Tongue (tissue), 2 donors: Measurements from ENCODE around the gene MEGF10. TPM values are rescaled to one million over a fixed set of nuclear protein-coding genes. Genes with fewer than 3 reads are reported as not detected.
A peak's percentile ranks its signal among the peaks of the same experiment; 100 is the strongest.
"Not testable (repeated sequence)": the region's sequence is repeated elsewhere in the genome, so short reads cannot be mapped to it uniquely, and the experiment has no call there.

Experiments used
- DNase-seq: peaks from one replicate; pipeline ENCODE4 v3.0.0-alpha.2; 2015
- total RNA-seq: library from RNA; depleted of rRNA; stranded (reverse); fragments of >200 nt; gene quantifications from one replicate; pipeline ENCODE4 v1.2.3, GENCODE V29; 2014

The MEGF10 gene
- total RNA-seq = 59.6 TPM

- DNase-seq = peak; percentile 95
Measured at GRCh38 chr5:127290019-127290945, at the start of gene MEGF10. Gene MEGF10, plus strand, starts transcription at chr5:127290796. Its CDS starts 40,513 bp downstream, at chr5:127331309.

GRCh38 chr5:127243011-127243410 lies 47.6 kb upstream of the MEGF10 start:
- DNase-seq = no peak

- no peak for DNase-seq
Measured at GRCh38 chr5:127254729-127255284, 35.8 kb upstream of the MEGF10 start.

GRCh38 chr5:127256886-127257597 lies 33.6 kb upstream of the MEGF10 start:
- no peak for DNase-seq

GRCh38 chr5:127260686-127261085 lies 29.9 kb upstream of the MEGF10 start:
- DNase-seq = no peak

- not testable (repeated sequence) for DNase-seq
Measured at GRCh38 chr5:127265473-127265872, 25.1 kb upstream of the MEGF10 start.

GRCh38 chr5:127268342-127268741 lies 22.3 kb upstream of the MEGF10 start:
- not testable (repeated sequence) for DNase-seq

- not testable (repeated sequence) for DNase-seq
Measured at GRCh38 chr5:127270713-127271112, 19.9 kb upstream of the MEGF10 start.

- DNase-seq = no peak
Measured at GRCh38 chr5:127275641-127276193, 14.9 kb upstream of the MEGF10 start.

- DNase-seq = no peak
Measured at GRCh38 chr5:127280491-127281220, 9.9 kb upstream of the MEGF10 start.

- DNase-seq = no peak
Measured at GRCh38 chr5:127281609-127282008, 9.0 kb upstream of the MEGF10 start.

- no peak for DNase-seq
Measured at GRCh38 chr5:127288676-127289075, 1.9 kb upstream of the MEGF10 start.

GRCh38 chr5:127290946-127291693 lies 524 bp downstream of the MEGF10 start:
- DNase-seq = peak; percentile 55

GRCh38 chr5:127292030-127292735 lies 1.6 kb downstream of the MEGF10 start:
- DNase-seq = no peak

GRCh38 chr5:127293373-127293772 lies 2.8 kb downstream of the MEGF10 start:
- no peak for DNase-seq

GRCh38 chr5:127294829-127295228 lies 4.2 kb downstream of the MEGF10 start:
- no peak for DNase-seq

GRCh38 chr5:127295454-127295853 lies 4.9 kb downstream of the MEGF10 start:
- no peak for DNase-seq

GRCh38 chr5:127296321-127296720 lies 5.7 kb downstream of the MEGF10 start:
- no peak for DNase-seq

- not testable (repeated sequence) for DNase-seq
Measured at GRCh38 chr5:127296894-127297293, 6.3 kb downstream of the MEGF10 start.

- no peak for DNase-seq
Measured at GRCh38 chr5:127297348-127298035, 6.9 kb downstream of the MEGF10 start.
